SU-DHL-6 (cell line): ENCODE measurements around the gene APOC4.

Source experiments
- H2AFZ ChIP-seq: fragments of 200-600 bp; sonication (generic); 2 replicates; pipeline ENCODE4 v1.6.1; 2014; ENCODE audit warnings: low read depth, mild to moderate bottlenecking, moderate library complexity, mixed read lengths, antibody characterized with exemption, low read length; ENCODE audit not compliant: severe bottlenecking
- H3F3A ChIP-seq: fragments of 200-600 bp; shearing (Covaris generic); 2 replicates; pipeline ENCODE4 v1.6.0; 2016; ENCODE audit warnings: antibody characterized with exemption, mild to moderate bottlenecking; ENCODE audit not compliant: insufficient read depth
- H3K27ac ChIP-seq: fragments of 200-600 bp; sonication (generic); 2 replicates; pipeline ENCODE4 v1.5.1; 2016; ENCODE audit warnings: low read depth, mild to moderate bottlenecking, low read length, moderate library complexity, mixed read lengths
- H3K27me3 ChIP-seq: fragments of 200-600 bp; sonication (generic), shearing (Covaris generic); 2 replicates; pipeline ENCODE4 v1.6.0; 2014; ENCODE audit warnings: mild to moderate bottlenecking, low read length
- H3K36me3 ChIP-seq: fragments of 200-600 bp; sonication (generic); 2 replicates; pipeline ENCODE4 v1.6.1; 2014; ENCODE audit warnings: mild to moderate bottlenecking, low read length, mixed read lengths
- H3K4me2 ChIP-seq: fragments of 300-600, 200-600 bp; shearing (Covaris generic), sonication (generic); 2 replicates; pipeline ENCODE4 v1.6.0; 2014; ENCODE audit warnings: low read length, low read depth, mild to moderate bottlenecking; ENCODE audit not compliant: poor library complexity, severe bottlenecking
- H3K4me3 ChIP-seq: fragments of 200-600 bp; sonication (generic); 2 replicates; pipeline ENCODE4 v1.5.1; 2014; ENCODE audit warnings: antibody characterized with exemption, low read length, mild to moderate bottlenecking, mixed read lengths; ENCODE audit not compliant: insufficient read depth, poor library complexity, severe bottlenecking
- H3K79me2 ChIP-seq: fragments of 200-600 bp; sonication (generic); 2 replicates; pipeline ENCODE4 v1.6.1; 2014; ENCODE audit warnings: mild to moderate bottlenecking, low read length, moderate library complexity; ENCODE audit not compliant: insufficient read depth
- H3K9ac ChIP-seq: fragments of 200-600 bp; sonication (generic); 2 replicates; pipeline ENCODE4 v1.7.0; 2014; ENCODE audit warnings: mild to moderate bottlenecking, low read length
- H3K9me2 ChIP-seq: fragments of 200-600 bp; sonication (generic); replicated peaks from 2 replicates; pipeline ENCODE4 v1.6.1; 2014; ENCODE audit warnings: low read length; ENCODE audit not compliant: insufficient read depth
- H3K9me3 ChIP-seq: fragments of 200-600 bp; sonication (generic); 2 replicates; pipeline ENCODE4 v1.6.1; 2014; ENCODE audit warnings: low read length, mixed read lengths; ENCODE audit not compliant: insufficient read depth
- H4K20me1 ChIP-seq: fragments of 200-600 bp; sonication (generic); 2 replicates; pipeline ENCODE4 v1.6.1; 2014; ENCODE audit warnings: low read depth, mild to moderate bottlenecking, antibody characterized with exemption, low read length, moderate library complexity, mixed read lengths
- CTCF ChIP-seq: fragments of 200-600 bp; sonication (generic); IDR thresholded peaks from one replicate; pipeline ENCODE4 v1.5.1; 2017; ENCODE audit warnings: antibody characterized with exemption, mild to moderate bottlenecking, low read length, moderate library complexity; ENCODE audit not compliant: insufficient read depth, poor library complexity, severe bottlenecking
- EZH2phosphoT487 ChIP-seq: fragments of 200-600 bp; sonication (generic), shearing (Covaris generic); conservative IDR thresholded peaks from 2 replicates; pipeline ENCODE4 v1.6.1; 2018; ENCODE audit warnings: mild to moderate bottlenecking, antibody characterized with exemption, low read length, moderate library complexity, mixed read lengths

Gene APOC4

GRCh38 chr19:44990459-44990858 lies 48.4 kb downstream of the APOC4 start:
- no peak for TF ChIP-seq CTCF
- Histone ChIP-seq H3K9ac (no peak overlapping the region), H3K79me2 (no peaks in the 10 kb centered on the region), H3K27ac (peak overlapping the region; percentile 47; the same call in 1 of the 2 replicates), H3K9me3 (no peaks in the 10 kb centered on the region), H3K27me3 (no peaks in the 10 kb centered on the region), H4K20me1 (no peaks in the 10 kb centered on the region), H2AFZ (no peak overlapping the region), H3K9me2 (no peaks in the 10 kb centered on the region), H3K36me3 (no peaks in the 10 kb centered on the region), H3F3A (no peaks in the 10 kb centered on the region), H3K4me3 (no peak overlapping the region), H3K4me2 (no peak overlapping the region)

GRCh38 chr19:44990966-44991365 lies 48.9 kb downstream of the APOC4 start:
- no peaks in the 10 kb centered on the region for H3K79me2 ChIP-seq
- TF ChIP-seq CTCF (no peak), EZH2phosphoT487 (no peak)
- no peak overlapping the region for H3K9ac ChIP-seq
- no peak overlapping the region for H2AFZ ChIP-seq
- H3K27me3 ChIP-seq: no peaks in the 10 kb centered on the region
- no peak overlapping the region for H3K4me3 ChIP-seq
- H4K20me1 ChIP-seq: no peaks in the 10 kb centered on the region
- H3K4me2 ChIP-seq: no peak overlapping the region
- no peaks in the 10 kb centered on the region for H3F3A ChIP-seq
- peak overlapping the region; percentile 47 for H3K27ac ChIP-seq
- H3K36me3 ChIP-seq: no peaks in the 10 kb centered on the region
- no peaks in the 10 kb centered on the region for H3K9me3 ChIP-seq
- no peaks in the 10 kb centered on the region for H3K9me2 ChIP-seq

GRCh38 chr19:44992336-44993163 lies 50.5 kb downstream of the APOC4 start:
- no peak for TF ChIP-seq EZH2phosphoT487
- no peak for TF ChIP-seq CTCF
- no peak overlapping the region for H3K9ac ChIP-seq
- no peaks in the 10 kb centered on the region for H3K27me3 ChIP-seq
- H3F3A ChIP-seq: no peaks in the 10 kb centered on the region
- H3K9me3 ChIP-seq: no peaks in the 10 kb centered on the region
- no peak overlapping the region for H3K4me3 ChIP-seq
- H3K4me2 ChIP-seq: no peak overlapping the region
- no peaks in the 10 kb centered on the region for H3K79me2 ChIP-seq
- no peak overlapping the region for H3K27ac ChIP-seq
- H3K9me2 ChIP-seq: no peaks in the 10 kb centered on the region
- no peaks in the 10 kb centered on the region for H3K36me3 ChIP-seq
- no peak overlapping the region for H2AFZ ChIP-seq
- no peaks in the 10 kb centered on the region for H4K20me1 ChIP-seq
